Neuron (in vitro differentiated cells): ENCODE data around the gene ZFP69.

Experiments
- H2AFZ ChIP-seq: one replicate; pipeline ENCODE4 v1.6.1; 2013; ENCODE audit warnings: low read depth, mild to moderate bottlenecking, inconsistent platforms, low read length, moderate library complexity
- H3K27me3 ChIP-seq: one replicate; pipeline ENCODE4 v1.6.1; 2013; ENCODE audit warnings: low read length; ENCODE audit not compliant: insufficient read depth
- H3K36me3 ChIP-seq: one replicate; pipeline ENCODE4 v1.6.1; 2013; ENCODE audit warnings: low read length; ENCODE audit not compliant: insufficient read depth
- H3K4me1 ChIP-seq: one replicate; pipeline ENCODE4 v1.6.1; 2013; ENCODE audit warnings: low read length; ENCODE audit not compliant: insufficient read depth
- H3K4me3 ChIP-seq: 2 replicates; pipeline ENCODE4 v1.5.1; 2013; ENCODE audit warnings: mild to moderate bottlenecking, low read length, moderate library complexity
- H3K9me3 ChIP-seq: one replicate; pipeline ENCODE4 v1.6.1; 2013; ENCODE audit warnings: low read length

ZFP69 gene

GRCh38 chr1:40531381-40532061, 54.4 kb downstream of the ZFP69 start, which contains the start of gene ZNF684:
Gene ZNF684, plus strand, starts transcription at chr1:40531637. Its CDS starts 1,530 bp downstream, at chr1:40533167.
- peaks cover 3% of the 10 kb centered on the region for H3K4me1 ChIP-seq
- H3K36me3 ChIP-seq, result peaks cover 3% of the 10 kb centered on the region
- no peaks in the 10 kb centered on the region for H3K27me3 ChIP-seq
- H3K4me3 ChIP-seq, result peak within 1 kb of the TSS; percentile 66
- H2AFZ ChIP-seq, result peak within 1 kb of the TSS; percentile 70
- H3K9me3 ChIP-seq, result no peaks in the 10 kb centered on the region

GRCh38 chr1:40532062-40532389, 54.9 kb downstream of the ZFP69 start:
- H3K36me3 ChIP-seq, result peaks cover 3% of the 10 kb centered on the region

GRCh38 chr1:40532844-40533424, 55.8 kb downstream of the ZFP69 start:
- peaks cover 3% of the 10 kb centered on the region for H3K36me3 ChIP-seq
- H3K4me3 ChIP-seq, result peak overlapping the region; percentile 66
- no peaks in the 10 kb centered on the region for H3K27me3 ChIP-seq
- H2AFZ ChIP-seq, result no peak overlapping the region
- H3K4me1 ChIP-seq, result peaks cover 3% of the 10 kb centered on the region
- no peaks in the 10 kb centered on the region for H3K9me3 ChIP-seq

More at GRCh38 chr1:40532062-40532389, 54.9 kb downstream of the ZFP69 start:
- no peaks in the 10 kb centered on the region for H3K9me3 ChIP-seq
- peaks cover 3% of the 10 kb centered on the region for H3K4me1 ChIP-seq
- H2AFZ ChIP-seq, result peak overlapping the region; percentile 70
- no peaks in the 10 kb centered on the region for H3K27me3 ChIP-seq
- H3K4me3 ChIP-seq, result peak overlapping the region; percentile 66

- H3K4me1 ChIP-seq, result peaks cover 3% of the 10 kb centered on the region
- peaks cover 3% of the 10 kb centered on the region for H3K36me3 ChIP-seq
- no peak overlapping the region for H2AFZ ChIP-seq
- no peaks in the 10 kb centered on the region for H3K27me3 ChIP-seq
- no peaks in the 10 kb centered on the region for H3K9me3 ChIP-seq
- H3K4me3 ChIP-seq, result no peak overlapping the region
Measured at GRCh38 chr1:40534589-40534988, 57.5 kb downstream of the ZFP69 start.

GRCh38 chr1:40535732-40536131, 58.6 kb downstream of the ZFP69 start:
- Histone ChIP-seq H3K9me3 (no peaks in the 10 kb centered on the region), H3K36me3 (peaks cover 3% of the 10 kb centered on the region), H2AFZ (no peak overlapping the region), H3K4me1 (peaks cover 3% of the 10 kb centered on the region), H3K4me3 (no peak overlapping the region), H3K27me3 (no peaks in the 10 kb centered on the region)

- H3K36me3 ChIP-seq, result peaks cover 17% of the 10 kb centered on the region
- no peaks in the 10 kb centered on the region for H3K27me3 ChIP-seq
- no peak overlapping the region for H3K4me3 ChIP-seq
- H2AFZ ChIP-seq, result no peak overlapping the region
- H3K4me1 ChIP-seq, result no peaks in the 10 kb centered on the region
- H3K9me3 ChIP-seq, result no peaks in the 10 kb centered on the region
Measured at GRCh38 chr1:40539338-40539737, 62.2 kb downstream of the ZFP69 start.
